Nasal cavity respiratory epithelium epithelial cell of viscerocranial mucosa (primary cell): ENCODE data around the gene KIAA1549. TPM values are rescaled to one million over a fixed set of nuclear protein-coding genes. Genes with fewer than 3 reads are reported as not detected.

Source experiments
- total RNA-seq: library from RNA; depleted of rRNA; stranded (reverse); fragments of >200 nt; gene quantifications from 2 replicates; pipeline ENCODE4 v1.2.3, GENCODE V29; 2014

The KIAA1549 gene
- under 0.01 and 2.2 TPM in 2 replicates for total RNA-seq

DNA sequence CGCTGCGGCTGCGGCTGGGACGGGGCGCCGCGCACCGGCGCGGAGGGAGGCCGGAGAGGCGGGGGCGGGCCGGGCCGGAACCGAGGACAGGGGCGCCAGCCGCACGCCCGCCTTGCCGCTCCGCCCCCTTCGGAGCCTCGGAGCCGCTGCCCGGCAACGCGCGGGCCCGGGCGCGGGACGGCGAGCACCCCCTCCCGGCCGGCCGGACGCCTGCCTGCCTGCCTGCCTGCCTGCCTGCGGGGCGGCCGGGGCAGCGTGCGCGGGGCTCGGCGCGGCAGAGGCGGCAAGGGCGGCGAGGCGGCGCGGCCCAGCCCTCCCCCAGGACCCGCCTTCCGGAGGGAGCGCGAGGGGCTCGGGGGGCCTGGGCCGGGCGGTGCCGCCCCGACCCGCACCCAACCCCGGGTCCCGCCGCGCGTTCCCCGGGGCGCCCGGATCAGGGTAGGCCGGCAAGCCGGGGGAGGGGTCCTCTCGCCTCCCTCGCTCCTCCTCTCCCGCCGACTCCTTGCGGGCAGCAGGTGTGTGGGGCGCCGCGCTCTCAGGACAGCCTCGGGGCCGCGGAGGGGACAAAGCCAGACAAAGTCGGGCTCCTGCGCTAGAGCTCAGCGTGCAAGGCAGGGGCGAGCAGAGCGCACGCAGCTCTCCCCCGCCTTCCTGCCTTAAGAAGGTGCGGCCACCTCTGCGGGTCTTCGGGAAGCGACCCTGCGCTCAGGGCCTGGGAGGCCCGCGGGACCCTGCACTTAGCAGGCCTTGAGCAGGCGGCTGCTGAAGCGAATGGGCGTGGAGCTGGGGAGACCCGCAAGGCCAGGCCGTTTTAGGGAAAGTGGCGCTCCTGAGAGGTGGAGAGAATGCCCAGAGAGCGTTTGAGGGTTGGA lies at the start of gene KIAA1549:
Gene KIAA1549 (minus strand): TSS at position 58 of the 872 bp plus-strand sequence. CDS start 120 bp downstream, outside the sequence.

DNA sequence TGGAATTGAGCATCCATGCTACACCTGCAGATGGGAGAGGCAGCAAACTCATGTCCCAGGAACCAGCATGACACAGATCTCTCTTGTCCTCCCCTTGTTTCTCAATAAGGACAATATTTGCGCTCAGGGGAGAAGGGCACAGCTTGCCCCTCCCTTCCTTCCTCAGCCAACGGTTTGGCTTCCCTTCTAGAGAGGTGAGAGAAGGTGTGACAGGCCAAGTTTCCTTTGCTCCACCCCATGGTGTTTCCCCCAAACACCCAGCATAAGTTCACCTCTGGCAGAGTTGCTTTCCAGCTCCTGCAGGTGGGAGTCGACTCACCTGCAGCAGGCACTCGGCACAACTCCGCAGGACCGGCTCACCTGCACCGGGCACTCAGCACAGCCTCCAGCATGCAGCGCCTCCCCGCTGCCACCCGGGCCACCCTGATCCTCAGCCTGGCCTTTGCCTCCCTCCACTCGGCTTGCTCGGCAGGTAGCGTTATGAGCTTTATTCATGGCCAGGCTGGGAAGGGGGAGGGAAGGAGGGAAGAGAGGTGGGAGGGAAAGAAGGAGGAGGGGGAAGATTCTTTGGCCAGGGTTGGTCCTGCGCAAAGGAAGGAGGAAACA lies 183.4 kb downstream of the KIAA1549 start, which contains the start of the genes ATP6V0A4 and TMEM213:
Gene ATP6V0A4 (minus strand): TSS at position 482 of the 606 bp plus-strand sequence. CDS start 26,949 bp downstream, outside the sequence.
Gene TMEM213 (plus strand): TSS at position 280 of the 606 bp plus-strand sequence. CDS start 111 bp downstream, at position 391.

Other genes starting within 250 kb of the KIAA1549 start
- not detected in 2 replicates for gene TMEM213, start 183.4 kb downstream of the KIAA1549 start, total RNA-seq
- gene ATP6V0A4, start 183.2 kb downstream of the KIAA1549 start, total RNA-seq, result 0.07 TPM in 1 of 2 replicates, not detected in the other
- 4.8 and 19.4 TPM in 2 replicates for gene ZC3HAV1L, start 54.7 kb upstream of the KIAA1549 start, total RNA-seq
- gene ZC3HAV1, start 128.3 kb upstream of the KIAA1549 start, total RNA-seq, result 17.1 and 30.5 TPM in 2 replicates
- 7.2 and 10.8 TPM in 2 replicates for gene UBN2, start 249.8 kb upstream of the KIAA1549 start, total RNA-seq